MM.1S (cell line): ENCODE data around the gene DDX5.

Source experiments
- DNase-seq: peaks from one replicate; pipeline ENCODE4 v3.0.0-alpha.2; 2015
- H2AFZ ChIP-seq: fragments of 300-600 bp; sonication (generic); 2 replicates; pipeline ENCODE4 v1.6.0; 2016; ENCODE audit warnings: antibody characterized with exemption, low read length
- H3F3A ChIP-seq: fragments of 300-600 bp; sonication (generic); 2 replicates; pipeline ENCODE4 v1.6.1; 2016; ENCODE audit warnings: mild to moderate bottlenecking, antibody characterized with exemption, low read length, moderate library complexity, mixed read lengths; ENCODE audit not compliant: insufficient read depth
- H3K27ac ChIP-seq: fragments of 300-600 bp; sonication (generic); 2 replicates; pipeline ENCODE4 v1.5.1; 2016; ENCODE audit warnings: mild to moderate bottlenecking, low read length
- H3K27me3 ChIP-seq: fragments of 300-600 bp; sonication (generic); replicated peaks from 2 replicates; pipeline ENCODE4 v1.6.0; 2016; ENCODE audit warnings: low read length; ENCODE audit not compliant: insufficient read depth
- H3K36me3 ChIP-seq: fragments of 300-600 bp; sonication (generic); replicated peaks from 2 replicates; pipeline ENCODE4 v1.6.1; 2016; ENCODE audit warnings: mild to moderate bottlenecking, low read length, mixed read lengths; ENCODE audit not compliant: insufficient read depth
- H3K4me1 ChIP-seq: fragments of 300-600 bp; sonication (generic); 2 replicates; pipeline ENCODE4 v1.6.1; 2016; ENCODE audit warnings: low read length, mixed read lengths
- H3K4me2 ChIP-seq: fragments of 300-600 bp; sonication (generic); 2 replicates; pipeline ENCODE4 v1.6.0; 2016; ENCODE audit warnings: low read depth, low read length
- H3K4me3 ChIP-seq: fragments of 300-600 bp; sonication (generic); 2 replicates; pipeline ENCODE4 v1.5.1; 2016; ENCODE audit warnings: low read length, mixed read lengths
- H3K79me2 ChIP-seq: fragments of 300-600 bp; sonication (generic); 2 replicates; pipeline ENCODE4 v1.6.1; 2016; ENCODE audit warnings: mixed run types, low read length, mixed read lengths
- H3K9ac ChIP-seq: fragments of 300-600 bp; sonication (generic); 2 replicates; pipeline ENCODE4 v1.6.1; 2016; ENCODE audit warnings: low read length, mixed read lengths
- H3K9me2 ChIP-seq: fragments of 300-600 bp; sonication (generic); replicated peaks from 2 replicates; pipeline ENCODE4 v1.6.1; 2016; ENCODE audit warnings: mild to moderate bottlenecking, low read length, mixed read lengths; ENCODE audit not compliant: insufficient read depth
- H3K9me3 ChIP-seq: fragments of 300-600 bp; sonication (generic); replicated peaks from 2 replicates; pipeline ENCODE4 v1.6.1; 2016; ENCODE audit warnings: mild to moderate bottlenecking, low read length, mixed read lengths; ENCODE audit not compliant: insufficient read depth
- H4K20me1 ChIP-seq: fragments of 300-600 bp; sonication (generic); 2 replicates; pipeline ENCODE4 v1.6.1; 2016; ENCODE audit warnings: mild to moderate bottlenecking, low read length, moderate library complexity, mixed read lengths; ENCODE audit not compliant: insufficient read depth
- EZH2 ChIP-seq: fragments of 300-600 bp; sonication (generic); optimal IDR thresholded peaks from 2 replicates; pipeline ENCODE3; 2017; ENCODE audit warnings: low read depth, mild to moderate bottlenecking, antibody characterized with exemption, low read length, mixed read lengths
- EZH2phosphoT487 ChIP-seq: fragments of 300-600 bp; sonication (generic); IDR thresholded peaks from 2 replicates; pipeline ENCODE4 v1.6.1; 2018; ENCODE audit warnings: antibody characterized with exemption, low read length
- TF ChIP-seq, protein P1 (sequence below): fragments of 300-600 bp; sonication (generic); IDR thresholded peaks from 2 replicates; pipeline ENCODE4 v1.5.1; 2016; ENCODE audit warnings: antibody characterized with exemption, low read length, mixed read lengths

DDX5 gene

DNA sequence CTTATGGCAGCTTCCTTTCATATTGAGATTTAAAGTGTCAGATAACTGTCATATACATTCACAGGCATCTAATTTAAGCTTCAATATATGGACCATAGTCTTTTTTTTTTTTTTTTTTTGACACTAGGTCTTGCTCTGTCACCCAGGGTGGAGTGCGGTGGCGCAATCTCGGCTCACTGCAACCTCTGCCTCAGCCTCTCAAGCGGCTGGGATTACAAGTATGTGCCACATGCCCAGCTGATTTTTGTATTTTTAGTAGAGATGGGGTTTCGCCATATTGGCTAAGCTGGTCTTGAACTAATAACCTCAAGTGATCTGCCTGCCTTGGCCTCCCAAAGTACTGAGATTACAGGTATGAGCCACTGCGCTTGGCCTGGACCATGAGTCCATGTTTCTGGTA is 14.3 kb upstream of the DDX5 start:
- Histone ChIP-seq H3K79me2 (no peaks in the 10 kb centered on the region), H3F3A (no peaks in the 10 kb centered on the region)
- DNase-seq, result no peak

DNA sequence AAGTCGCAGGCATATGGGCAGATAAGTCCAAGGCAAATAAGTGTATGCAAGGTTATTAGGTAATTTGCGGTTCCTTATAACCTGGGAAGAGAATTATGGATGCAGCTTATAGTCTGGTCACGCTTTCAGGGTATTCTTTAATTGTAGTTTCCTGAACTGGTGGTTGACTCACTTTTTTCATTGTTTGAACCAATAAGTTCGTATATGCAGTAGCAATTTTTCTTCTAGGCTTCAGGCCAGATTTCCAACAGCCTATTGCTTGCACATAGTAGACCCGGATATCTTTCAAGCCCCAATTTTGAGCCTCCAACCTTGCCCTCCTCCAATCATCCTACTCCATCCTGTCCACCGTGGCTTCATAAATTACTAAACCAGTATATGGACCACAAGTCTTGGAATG is 13.5 kb upstream of the DDX5 start:
- Histone ChIP-seq H4K20me1 (no peaks in the 10 kb centered on the region), H2AFZ (no peak overlapping the region), H3K27me3 (no peaks in the 10 kb centered on the region), H3K9ac (no peak overlapping the region), H3K79me2 (no peaks in the 10 kb centered on the region), H3K4me1 (no peaks in the 10 kb centered on the region), H3K9me3 (no peaks in the 10 kb centered on the region), H3K9me2 (no peaks in the 10 kb centered on the region), H3K4me2 (no peak overlapping the region), H3F3A (no peaks in the 10 kb centered on the region), H3K36me3 (peaks cover 5% of the 10 kb centered on the region), H3K27ac (no peak overlapping the region), H3K4me3 (no peak overlapping the region)
- TF ChIP-seq, protein P1, sequence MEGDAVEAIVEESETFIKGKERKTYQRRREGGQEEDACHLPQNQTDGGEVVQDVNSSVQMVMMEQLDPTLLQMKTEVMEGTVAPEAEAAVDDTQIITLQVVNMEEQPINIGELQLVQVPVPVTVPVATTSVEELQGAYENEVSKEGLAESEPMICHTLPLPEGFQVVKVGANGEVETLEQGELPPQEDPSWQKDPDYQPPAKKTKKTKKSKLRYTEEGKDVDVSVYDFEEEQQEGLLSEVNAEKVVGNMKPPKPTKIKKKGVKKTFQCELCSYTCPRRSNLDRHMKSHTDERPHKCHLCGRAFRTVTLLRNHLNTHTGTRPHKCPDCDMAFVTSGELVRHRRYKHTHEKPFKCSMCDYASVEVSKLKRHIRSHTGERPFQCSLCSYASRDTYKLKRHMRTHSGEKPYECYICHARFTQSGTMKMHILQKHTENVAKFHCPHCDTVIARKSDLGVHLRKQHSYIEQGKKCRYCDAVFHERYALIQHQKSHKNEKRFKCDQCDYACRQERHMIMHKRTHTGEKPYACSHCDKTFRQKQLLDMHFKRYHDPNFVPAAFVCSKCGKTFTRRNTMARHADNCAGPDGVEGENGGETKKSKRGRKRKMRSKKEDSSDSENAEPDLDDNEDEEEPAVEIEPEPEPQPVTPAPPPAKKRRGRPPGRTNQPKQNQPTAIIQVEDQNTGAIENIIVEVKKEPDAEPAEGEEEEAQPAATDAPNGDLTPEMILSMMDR, result no peak
- no peak for TF ChIP-seq EZH2phosphoT487
- TF ChIP-seq EZH2, result no peak
- DNase-seq, result no peak

More for the DNA sequence above, 14.3 kb upstream of the DDX5 start:
- no peak for TF ChIP-seq EZH2phosphoT487
- TF ChIP-seq EZH2, result no peak
- TF ChIP-seq, protein P1, result no peak
- Histone ChIP-seq H3K9ac (no peak overlapping the region), H3K4me1 (no peaks in the 10 kb centered on the region), H3K4me3 (no peak overlapping the region), H2AFZ (no peak overlapping the region), H3K27ac (no peak overlapping the region), H3K4me2 (no peak overlapping the region), H3K27me3 (no peaks in the 10 kb centered on the region), H3K9me3 (no peaks in the 10 kb centered on the region), H4K20me1 (no peaks in the 10 kb centered on the region), H3K36me3 (peaks cover 3% of the 10 kb centered on the region; the same call in 1 of the 2 replicates), H3K9me2 (no peaks in the 10 kb centered on the region)

DNA sequence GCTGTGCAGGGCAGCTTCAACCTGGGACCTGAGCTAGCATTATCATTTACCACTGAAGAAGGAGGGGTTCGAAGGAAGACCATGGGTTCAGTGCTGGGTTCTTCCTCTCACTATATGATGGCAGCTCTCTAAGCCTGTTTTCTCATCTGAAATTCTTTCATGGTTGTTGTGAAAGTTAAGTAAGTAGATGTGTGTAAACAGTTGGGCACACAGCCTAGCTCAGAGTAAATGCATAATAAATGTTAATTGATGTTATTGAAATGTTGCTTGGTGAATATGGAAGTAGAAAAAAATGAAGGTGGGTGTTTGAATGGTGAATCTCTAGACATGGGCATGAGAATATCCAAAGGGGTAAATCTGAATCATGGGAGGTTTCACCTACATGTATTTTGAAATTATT is 9.7 kb upstream of the DDX5 start:
- Histone ChIP-seq H3K27me3 (no peaks in the 10 kb centered on the region), H4K20me1 (no peaks in the 10 kb centered on the region), H2AFZ (no peak overlapping the region), H3K27ac (no peak overlapping the region), H3K9me2 (no peaks in the 10 kb centered on the region), H3F3A (no peaks in the 10 kb centered on the region), H3K4me3 (no peak overlapping the region), H3K9ac (no peak overlapping the region), H3K4me1 (no peaks in the 10 kb centered on the region), H3K9me3 (no peaks in the 10 kb centered on the region), H3K36me3 (peaks cover 12% of the 10 kb centered on the region), H3K79me2 (no peaks in the 10 kb centered on the region; the same call in 1 of the 2 replicates), H3K4me2 (no peak overlapping the region)
- no peak for DNase-seq
- TF ChIP-seq, protein P1, result no peak
- TF ChIP-seq EZH2phosphoT487, result no peak
- no peak for TF ChIP-seq EZH2
